Common myeloid progenitor, CD34-positive (primary cell): ENCODE measurements around the gene ANKRD1.
A peak's percentile ranks its signal among the peaks of the same experiment; 100 is the strongest.
"Not testable (repeated sequence)": the region's sequence is repeated elsewhere in the genome, so short reads cannot be mapped to it uniquely, and the experiment has no call there.

Source experiments
- CTCF ChIA-PET: fragments of 350-600 bp; sonication (Branson Sonifier 250); formaldehyde crosslinking; loops from one replicate; lab custom pipeline; 2021; ENCODE audit warnings: antibody characterized with exemption; lab: Charles Lee
- POLR2A ChIA-PET: fragments of 350-600 bp; sonication (Branson Sonifier 250); formaldehyde crosslinking; loops from one replicate; lab custom pipeline; 2021; ENCODE audit warnings: antibody characterized with exemption; lab: Charles Lee
- DNase-seq, 3 donors: peaks; one replicate each; pipeline versions ENCODE4 v3.0.0 to v3.0.0-alpha.2; 2013
- H3K27ac ChIP-seq, 2 experiments: 1 replicate in 1 of 2; 2 replicates in 1 of 2; pipeline ENCODE4 v1.7.0; 2013; ENCODE audit warnings: inconsistent platforms in 2 of 2, low read length in 2 of 2, mild to moderate bottlenecking in 2 of 2, low read depth in 1 of 2, moderate library complexity in 1 of 2; ENCODE audit not compliant: severe bottlenecking in 2 of 2, insufficient read depth in 1 of 2, poor library complexity in 1 of 2
- H3K27me3 ChIP-seq, 5 experiments: replicated peaks in 2 of 5; 1 replicate in 3 of 5; 2 replicates in 2 of 5; pipeline versions ENCODE4 v1.6.1 to v1.7.0; 2013; ENCODE audit warnings: low read length in 4 of 5, mild to moderate bottlenecking in 2 of 5, moderate library complexity in 2 of 5, inconsistent platforms in 1 of 5; ENCODE audit not compliant: insufficient read depth in 5 of 5, control insufficient read depth in 4 of 5
- H3K36me3 ChIP-seq, 4 experiments: 1 replicate in 2 of 4; 2 replicates in 2 of 4; pipeline versions ENCODE4 v1.6.1 to v1.7.0; 2013; ENCODE audit warnings: low read length in 3 of 4, control low read depth in 1 of 4, mild to moderate bottlenecking in 1 of 4; ENCODE audit not compliant: control insufficient read depth in 4 of 4, insufficient read depth in 4 of 4
- H3K4me1 ChIP-seq, 4 experiments: 1 replicate in 3 of 4; 2 replicates in 1 of 4; pipeline versions ENCODE4 v1.6.1 to v1.7.1; 2013; ENCODE audit warnings: low read length in 3 of 4, mild to moderate bottlenecking in 3 of 4, control low read depth in 1 of 4, inconsistent platforms in 1 of 4, moderate library complexity in 1 of 4; ENCODE audit not compliant: control insufficient read depth in 4 of 4, insufficient read depth in 4 of 4; ENCODE audit errors: control extremely low read depth in 1 of 4
- H3K4me3 ChIP-seq, 7 experiments: 1 replicate in 4 of 7; 2 replicates in 3 of 7; pipeline versions ENCODE4 v1.5.1 to v1.7.0; 2013; ENCODE audit warnings: mild to moderate bottlenecking in 7 of 7, low read length in 6 of 7, moderate library complexity in 6 of 7, inconsistent platforms in 2 of 7, low read depth in 2 of 7, control low read depth in 1 of 7; ENCODE audit not compliant: insufficient read depth in 4 of 7, control insufficient read depth in 1 of 7; ENCODE audit errors: extremely low read depth in 1 of 7
- H3K9me3 ChIP-seq, 5 experiments: 1 replicate in 4 of 5; 2 replicates in 1 of 5; pipeline versions ENCODE4 v1.6.1 to v1.7.1; 2013; ENCODE audit warnings: low read length in 4 of 5, mild to moderate bottlenecking in 2 of 5, inconsistent platforms in 1 of 5, low read depth in 1 of 5, moderate library complexity in 1 of 5; ENCODE audit not compliant: control insufficient read depth in 4 of 5, insufficient read depth in 2 of 5; ENCODE audit errors: control extremely low read depth in 1 of 5
- WGBS: methylation state at CpG from one replicate; pipeline ENCODE4 v1.1.5; 2013; ENCODE audit not compliant: insufficient coverage; 5-methylcytosine and 5-hydroxymethylcytosine counted together

Gene ANKRD1

DNA sequence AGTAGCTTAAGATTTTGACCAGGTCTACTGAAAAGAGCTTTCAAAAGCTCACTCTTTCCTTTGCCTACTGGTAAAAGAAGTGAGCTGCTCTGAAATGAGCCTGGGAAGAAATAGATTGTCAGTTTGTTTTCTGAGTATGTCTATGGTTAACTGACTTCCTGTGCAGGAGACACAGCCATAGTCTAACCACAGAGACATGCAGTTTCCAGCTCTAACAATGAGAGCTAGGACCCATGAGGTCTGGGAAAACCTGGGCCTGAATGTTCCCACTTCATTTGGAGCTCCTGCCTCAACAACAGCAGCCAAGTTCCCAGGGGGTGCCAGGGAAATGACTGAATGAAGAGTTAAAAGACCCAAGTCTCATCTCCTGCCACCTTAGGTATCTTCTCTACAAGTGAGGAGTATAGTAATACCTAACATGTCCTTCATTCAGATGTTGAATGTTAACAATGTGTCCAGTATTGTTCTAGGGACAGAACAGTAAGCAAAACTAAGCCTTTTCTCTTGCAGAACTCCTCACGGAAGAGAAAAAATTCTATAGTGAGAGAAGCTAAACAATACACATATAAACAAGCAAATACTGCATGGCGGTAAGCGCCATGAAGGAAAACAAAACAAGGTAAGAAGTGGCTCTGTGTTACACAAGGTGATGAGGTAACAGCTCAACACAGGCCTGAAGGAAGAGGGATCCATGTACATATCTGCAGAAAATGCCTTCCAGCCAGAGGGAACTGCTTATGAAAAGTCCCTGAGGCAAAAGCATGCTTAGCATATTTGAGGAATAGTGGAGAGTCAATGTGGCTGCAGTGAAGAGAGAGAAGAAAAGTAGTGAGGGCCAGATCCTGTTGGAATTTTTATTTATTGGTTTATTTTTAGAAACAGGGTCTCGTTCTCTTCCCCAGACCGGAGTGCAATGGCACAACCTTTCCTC is 26.4 kb upstream of the ANKRD1 start:
- CTCF ChIA-PET: interaction anchor here (0.6 to 1.4 kb wide), 4 partner anchors 11 to 108 kb away, joined by 3 to 5 read pairs (median 3); no protein-coding TSS in a partner anchor
- Histone ChIP-seq H3K9me3 (no peaks in the 10 kb centered on the region), H3K27me3 (no peaks in the 10 kb centered on the region), H3K27ac (no peak overlapping the region), H3K4me3 (peak overlapping the region in 1 of 7 experiments; percentile 28), H3K36me3 (no peaks in the 10 kb centered on the region), H3K4me1 (peaks cover 0 to 16% (median 11%) of the 10 kb centered on the region in 4 experiments)
- POLR2A ChIA-PET: no interaction called here
- WGBS: 100% methylated on average over 2 of the region's 5 CpGs
- peak in 2 of 3 donors; percentile 18 to 55 for DNase-seq

GRCh38 chr10:90945491-90946070 is 24.7 kb upstream of the ANKRD1 start:
- CTCF ChIA-PET: interaction anchor here (1.5 kb wide), 1 partner anchor 35 kb away, joined by 4 read pairs; no protein-coding TSS in a partner anchor
- POLR2A ChIA-PET: no interaction called here
- no peak for DNase-seq
- Histone ChIP-seq H3K27me3 (no peaks in the 10 kb centered on the region), H3K4me3 (no peak overlapping the region), H3K9me3 (no peaks in the 10 kb centered on the region), H3K4me1 (peaks cover 0 to 16% (median 11%) of the 10 kb centered on the region in 4 experiments), H3K36me3 (no peaks in the 10 kb centered on the region), H3K27ac (no peak overlapping the region)
- 100% methylated on average over 3 of the region's 4 CpGs for WGBS

DNA sequence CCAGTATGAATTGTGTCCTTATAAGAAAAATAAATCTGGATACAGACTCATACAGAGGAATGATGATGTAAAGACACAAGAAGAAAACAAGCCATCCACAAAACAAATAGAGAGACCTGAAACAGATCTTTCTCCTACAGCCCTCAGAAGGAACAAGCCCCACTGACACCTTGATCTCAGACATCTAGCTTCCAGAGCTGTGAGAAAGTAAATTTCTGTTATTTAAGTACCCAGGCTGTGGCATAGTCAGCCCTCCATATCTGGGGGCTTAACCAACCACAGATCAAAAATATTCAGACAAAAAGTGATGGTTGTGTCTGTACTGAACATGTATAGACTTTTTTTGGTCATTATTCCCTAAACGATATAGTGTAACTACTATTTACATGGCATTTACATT is 23.9 kb upstream of the ANKRD1 start:
- WGBS: no CpG with 5 or more reads among the region's 1 CpG
- CTCF ChIA-PET: no interaction called here
- H3K4me3 ChIP-seq: no peak overlapping the region
- no peak for DNase-seq
- no peaks in the 10 kb centered on the region for H3K9me3 ChIP-seq
- H3K27ac ChIP-seq: no peak overlapping the region
- H3K27me3 ChIP-seq: no peaks in the 10 kb centered on the region
- H3K36me3 ChIP-seq: no peaks in the 10 kb centered on the region
- POLR2A ChIA-PET: no interaction called here
- peaks cover 0 to 16% (median 11%) of the 10 kb centered on the region in 4 experiments for H3K4me1 ChIP-seq

DNA sequence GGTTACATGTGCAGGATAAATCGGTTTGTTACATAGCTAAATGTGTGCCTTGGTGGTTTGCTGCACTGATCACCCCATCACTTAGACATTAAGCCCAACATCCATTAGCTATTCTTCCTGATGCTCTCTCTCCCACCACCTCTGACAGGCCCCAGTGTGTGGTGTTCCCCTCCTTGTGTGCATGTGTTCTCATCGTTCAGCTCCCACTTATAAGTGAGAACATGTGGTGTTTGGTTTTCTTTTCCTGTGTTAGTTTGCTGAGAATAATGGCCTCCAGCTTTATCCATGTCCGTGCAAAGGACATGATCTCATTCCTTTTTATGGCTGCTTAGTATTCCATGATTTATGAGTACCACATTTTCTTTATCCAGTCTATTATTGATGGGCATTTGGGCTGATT is 22.1 kb upstream of the ANKRD1 start:
- H3K4me3 ChIP-seq, H3K36me3 ChIP-seq, POLR2A ChIA-PET, H3K27ac ChIP-seq, H3K27me3 ChIP-seq, CTCF ChIA-PET, H3K9me3 ChIP-seq, DNase-seq: not testable (repeated sequence)
- H3K4me1 ChIP-seq: peaks cover 0 to 16% (median 11%) of the 10 kb centered on the region in 4 experiments
- no CpG with 5 or more reads among the region's 3 CpGs for WGBS

DNA sequence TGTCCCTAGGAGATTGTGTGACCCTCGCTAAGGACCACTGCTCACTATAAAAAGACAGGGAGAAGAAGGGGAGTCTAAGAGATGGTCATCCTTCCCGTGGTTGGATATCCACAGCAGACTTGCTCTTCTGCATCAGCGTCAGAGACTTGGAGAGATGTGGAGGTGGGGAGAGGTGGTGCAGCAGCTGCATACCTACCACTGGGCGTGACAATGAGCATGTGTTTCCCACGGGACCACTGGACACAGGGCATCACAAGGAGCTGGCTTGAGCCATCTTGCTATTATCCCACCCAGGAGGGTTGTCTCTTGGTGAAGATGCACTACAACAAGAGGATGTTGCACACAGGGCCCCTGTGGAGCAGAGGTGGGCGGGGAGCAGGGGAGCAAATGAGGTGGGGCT is 18.8 kb upstream of the ANKRD1 start:
- Histone ChIP-seq H3K4me1 (no peaks in the 10 kb centered on the region), H3K36me3 (no peaks in the 10 kb centered on the region), H3K27ac (no peak overlapping the region), H3K27me3 (no peaks in the 10 kb centered on the region), H3K4me3 (no peak overlapping the region), H3K9me3 (no peaks in the 10 kb centered on the region)
- no peak for DNase-seq
- ChIA-PET POLR2A (no interaction called here), CTCF (no interaction called here)
- WGBS: 100% methylated on average over 5 of the region's 6 CpGs

- CTCF ChIA-PET: no interaction called here
- no peaks in the 10 kb centered on the region for H3K4me1 ChIP-seq
- 100% methylated on average over 1 of the region's 1 CpG for WGBS
- POLR2A ChIA-PET: no interaction called here
- DNase-seq: no peak
- H3K4me3 ChIP-seq: no peak overlapping the region
- H3K36me3 ChIP-seq: no peaks in the 10 kb centered on the region
- no peaks in the 10 kb centered on the region for H3K27me3 ChIP-seq
- no peaks in the 10 kb centered on the region for H3K9me3 ChIP-seq
- no peak overlapping the region for H3K27ac ChIP-seq
Observed at GRCh38 chr10:90939116-90939515, 18.2 kb upstream of the ANKRD1 start.
